ACC112 (cell line): ENCODE data around the gene LRCOL1.
"Not testable (repeated sequence)": the region's sequence is repeated elsewhere in the genome, so short reads cannot be mapped to it uniquely, and the experiment has no call there.

Source experiments
- H2AFZ ChIP-seq: fragments of 200-600 bp; sonication (generic); one replicate; pipeline ENCODE4 v1.6.0; 2017; ENCODE audit warnings: antibody characterized with exemption, low read length; ENCODE audit not compliant: unreplicated experiment
- H3K27ac ChIP-seq: fragments of 200-600 bp; sonication (generic); 2 replicates; pipeline ENCODE4 v1.5.1; 2014; ENCODE audit warnings: low read depth, mild to moderate bottlenecking, antibody characterized with exemption, low read length, moderate library complexity
- H3K27me3 ChIP-seq: fragments of 200-600 bp; sonication (generic); 2 replicates; pipeline ENCODE4 v1.6.1; 2014; ENCODE audit warnings: mild to moderate bottlenecking, antibody characterized with exemption, low read length, moderate library complexity, mixed read lengths; ENCODE audit not compliant: insufficient read depth
- H3K36me3 ChIP-seq: fragments of 200-600 bp; sonication (generic); 2 replicates; pipeline ENCODE4 v1.6.1; 2016; ENCODE audit warnings: mild to moderate bottlenecking, antibody characterized with exemption, low read length, moderate library complexity, mixed read lengths; ENCODE audit not compliant: insufficient read depth
- H3K4me1 ChIP-seq: fragments of 200-600 bp; sonication (generic); one replicate; pipeline ENCODE4 v1.6.1; 2016; ENCODE audit warnings: low read length, mixed read lengths; ENCODE audit not compliant: insufficient read depth, unreplicated experiment, control insufficient read depth
- H3K4me3 ChIP-seq: fragments of 200-600 bp; sonication (generic); 2 replicates; pipeline ENCODE4 v1.5.1; 2014; ENCODE audit warnings: mild to moderate bottlenecking, low read depth, low read length
- H3K79me2 ChIP-seq: fragments of 200-600 bp; sonication (generic); one replicate; pipeline ENCODE4 v1.6.0; 2016; ENCODE audit warnings: low read length; ENCODE audit not compliant: control insufficient read depth, unreplicated experiment, insufficient read depth

LRCOL1 gene

DNA sequence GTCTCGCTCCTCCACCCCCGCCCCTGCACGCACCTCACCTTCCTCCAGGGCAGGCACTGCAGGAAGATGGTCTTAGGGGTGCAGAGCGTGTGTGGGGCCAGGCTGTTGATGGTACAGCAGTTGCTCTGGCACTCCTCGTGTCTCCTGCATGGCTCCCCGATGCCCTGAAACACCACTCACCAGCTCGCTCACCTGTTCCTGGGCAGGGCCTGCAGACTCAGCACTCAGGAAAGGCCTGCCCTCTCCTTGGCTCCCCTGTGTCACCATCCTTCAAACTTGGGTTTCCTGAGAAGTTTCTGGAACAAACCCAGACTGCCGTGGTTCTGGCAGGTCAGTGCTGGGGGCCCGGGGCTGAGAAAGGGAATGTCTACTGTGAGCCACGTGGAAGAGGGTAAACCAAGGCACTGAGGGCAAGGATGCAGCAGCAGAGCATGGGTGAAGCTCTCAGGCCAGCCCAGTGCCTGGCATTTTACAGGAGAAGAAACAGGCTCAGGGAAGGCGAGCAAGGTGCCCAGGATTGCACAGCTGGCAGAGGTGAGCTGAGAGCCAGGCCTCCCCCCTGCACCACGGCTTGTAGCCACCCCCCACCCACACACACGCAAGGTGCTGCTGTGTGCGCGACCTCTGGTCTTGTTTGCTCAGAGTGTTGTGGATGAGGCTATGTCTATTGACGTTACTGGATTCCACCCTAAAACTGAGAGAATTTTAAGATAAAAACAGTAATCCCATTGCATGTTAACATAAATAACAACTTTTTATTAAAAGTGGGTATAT is 5.5 kb downstream of the LRCOL1 start:
- no peak overlapping the region for H2AFZ ChIP-seq
- H3K36me3 ChIP-seq = no peaks in the 10 kb centered on the region
- no peaks in the 10 kb centered on the region for H3K79me2 ChIP-seq
- no peak overlapping the region for H3K4me3 ChIP-seq
- peaks cover 8% of the 10 kb centered on the region for H3K4me1 ChIP-seq
- peaks cover 39% of the 10 kb centered on the region for H3K27me3 ChIP-seq
- H3K27ac ChIP-seq = no peak overlapping the region

GRCh38 chr12:132604151-132604618 is 6.2 kb downstream of the LRCOL1 start:
- no peak overlapping the region for H3K4me3 ChIP-seq
- H3K79me2 ChIP-seq = no peaks in the 10 kb centered on the region
- no peak overlapping the region for H3K27ac ChIP-seq
- peaks cover 8% of the 10 kb centered on the region for H3K4me1 ChIP-seq
- H3K27me3 ChIP-seq = peaks cover 35% of the 10 kb centered on the region
- no peaks in the 10 kb centered on the region for H3K36me3 ChIP-seq
- no peak overlapping the region for H2AFZ ChIP-seq

DNA sequence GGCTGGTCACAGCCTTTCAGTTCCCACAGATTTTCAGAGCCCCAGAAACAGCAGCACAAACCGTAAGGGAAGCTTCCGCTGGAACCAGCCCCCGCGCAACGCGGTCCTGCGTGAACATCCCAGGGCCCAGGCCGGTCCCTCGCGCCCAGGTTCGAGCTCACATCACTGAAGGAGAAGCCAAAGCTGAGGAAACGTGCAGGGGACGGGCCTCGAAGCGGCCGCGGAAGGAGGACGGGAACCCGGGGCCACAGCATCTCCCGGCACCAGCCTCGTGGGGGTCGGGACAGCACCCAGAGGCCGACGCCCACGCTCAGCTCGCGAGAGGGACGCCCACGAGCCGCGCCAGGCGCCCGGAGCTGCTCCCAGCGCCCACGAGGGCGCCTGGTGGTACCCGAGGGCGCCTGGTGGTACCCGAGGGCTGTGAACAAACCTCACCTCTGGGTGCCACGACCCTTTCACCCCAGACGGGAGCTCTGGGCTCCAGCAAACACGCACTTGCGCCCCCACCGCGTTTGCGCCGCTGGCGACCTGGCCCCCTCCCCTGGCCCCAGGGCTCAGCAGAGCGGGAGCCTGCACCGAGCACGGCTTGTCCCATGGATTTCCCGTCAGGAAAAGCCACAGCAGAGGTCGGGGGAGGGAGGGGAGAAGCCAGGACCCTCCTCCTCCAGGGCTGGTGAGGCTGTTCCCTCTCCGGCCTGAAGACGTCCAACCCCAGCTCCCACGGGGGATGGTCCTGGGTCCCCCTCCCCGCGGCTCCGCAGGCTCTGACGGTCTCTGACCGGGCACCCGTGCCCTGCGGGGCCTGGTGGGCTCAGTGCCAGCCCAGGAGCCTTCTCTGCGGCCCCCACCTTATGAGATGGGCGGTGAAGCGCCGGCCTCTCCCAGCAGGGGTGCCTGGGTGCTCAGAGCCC is 6.9 kb downstream of the LRCOL1 start:
- Histone ChIP-seq H3K27me3 (peaks cover 35% of the 10 kb centered on the region), H3K36me3 (no peaks in the 10 kb centered on the region), H2AFZ (no peak overlapping the region), H3K4me3 (no peak overlapping the region), H3K27ac (no peak overlapping the region), H3K4me1 (peaks cover 8% of the 10 kb centered on the region), H3K79me2 (no peaks in the 10 kb centered on the region)

GRCh38 chr12:132602572-132603239 is 7.7 kb downstream of the LRCOL1 start:
- Histone ChIP-seq H3K4me3 (no peak overlapping the region), H3K27me3 (peaks cover 35% of the 10 kb centered on the region), H3K27ac (no peak overlapping the region), H3K4me1 (peaks cover 8% of the 10 kb centered on the region), H3K79me2 (no peaks in the 10 kb centered on the region), H2AFZ (peak overlapping the region; percentile 1), H3K36me3 (no peaks in the 10 kb centered on the region)

DNA sequence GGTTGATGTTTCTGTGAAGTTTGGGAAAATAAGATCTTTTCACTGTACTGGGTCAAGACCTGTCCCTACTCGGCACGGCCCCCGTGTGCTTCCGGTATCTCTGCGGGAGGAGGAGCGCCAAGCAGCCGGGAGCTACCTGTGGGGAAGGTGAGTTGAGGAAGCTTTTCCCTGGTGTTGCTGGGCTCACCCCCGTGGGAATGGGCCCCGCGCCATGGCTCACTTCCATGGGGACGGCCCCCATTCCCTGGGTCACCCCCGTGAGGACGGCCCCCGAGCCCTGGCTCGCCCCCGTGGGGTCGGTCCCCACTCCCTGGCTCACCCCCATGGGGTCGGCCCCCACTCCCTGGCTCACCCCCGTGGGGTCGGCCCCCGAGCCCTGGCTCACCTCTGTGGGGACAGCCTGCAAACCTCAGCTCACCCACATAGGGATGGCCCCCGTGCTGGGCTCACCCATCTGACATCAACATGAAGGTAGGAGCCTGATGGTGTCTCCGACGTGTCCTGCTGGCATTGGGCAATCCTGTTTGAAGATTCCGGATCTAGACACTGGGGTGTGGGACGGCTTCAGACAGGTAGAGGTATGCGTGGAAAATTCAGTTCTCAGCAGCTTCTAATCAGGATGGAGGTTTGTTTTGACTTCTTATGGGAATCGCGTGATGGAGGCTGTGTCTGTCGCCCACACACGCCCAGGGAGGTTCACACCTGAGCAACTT is 9.1 kb downstream of the LRCOL1 start:
- peak overlapping the region; percentile 95 for H2AFZ ChIP-seq
- H3K4me3 ChIP-seq = peak overlapping the region; percentile 86
- H3K4me1 ChIP-seq = peaks cover 9% of the 10 kb centered on the region
- H3K27me3 ChIP-seq = peaks cover 35% of the 10 kb centered on the region
- no peaks in the 10 kb centered on the region for H3K36me3 ChIP-seq
- H3K79me2 ChIP-seq = no peaks in the 10 kb centered on the region
- H3K27ac ChIP-seq = no peak overlapping the region

- Histone ChIP-seq H3K36me3 (no peaks in the 10 kb centered on the region), H3K4me3 (peak overlapping the region; percentile 86), H3K4me1 (peaks cover 15% of the 10 kb centered on the region), H3K27me3 (peaks cover 35% of the 10 kb centered on the region), H2AFZ (peak overlapping the region; percentile 95), H3K27ac (no peak overlapping the region), H3K79me2 (no peaks in the 10 kb centered on the region)
Measured at GRCh38 chr12:132600048-132601032, 10.0 kb downstream of the LRCOL1 start.

- H3K27ac ChIP-seq, H2AFZ ChIP-seq, H3K36me3 ChIP-seq, H3K79me2 ChIP-seq, H3K4me3 ChIP-seq: not testable (repeated sequence)
- Histone ChIP-seq H3K4me1 (peaks cover 15% of the 10 kb centered on the region), H3K27me3 (peaks cover 29% of the 10 kb centered on the region)
Measured at GRCh38 chr12:132599502-132599901, 10.9 kb downstream of the LRCOL1 start.

DNA sequence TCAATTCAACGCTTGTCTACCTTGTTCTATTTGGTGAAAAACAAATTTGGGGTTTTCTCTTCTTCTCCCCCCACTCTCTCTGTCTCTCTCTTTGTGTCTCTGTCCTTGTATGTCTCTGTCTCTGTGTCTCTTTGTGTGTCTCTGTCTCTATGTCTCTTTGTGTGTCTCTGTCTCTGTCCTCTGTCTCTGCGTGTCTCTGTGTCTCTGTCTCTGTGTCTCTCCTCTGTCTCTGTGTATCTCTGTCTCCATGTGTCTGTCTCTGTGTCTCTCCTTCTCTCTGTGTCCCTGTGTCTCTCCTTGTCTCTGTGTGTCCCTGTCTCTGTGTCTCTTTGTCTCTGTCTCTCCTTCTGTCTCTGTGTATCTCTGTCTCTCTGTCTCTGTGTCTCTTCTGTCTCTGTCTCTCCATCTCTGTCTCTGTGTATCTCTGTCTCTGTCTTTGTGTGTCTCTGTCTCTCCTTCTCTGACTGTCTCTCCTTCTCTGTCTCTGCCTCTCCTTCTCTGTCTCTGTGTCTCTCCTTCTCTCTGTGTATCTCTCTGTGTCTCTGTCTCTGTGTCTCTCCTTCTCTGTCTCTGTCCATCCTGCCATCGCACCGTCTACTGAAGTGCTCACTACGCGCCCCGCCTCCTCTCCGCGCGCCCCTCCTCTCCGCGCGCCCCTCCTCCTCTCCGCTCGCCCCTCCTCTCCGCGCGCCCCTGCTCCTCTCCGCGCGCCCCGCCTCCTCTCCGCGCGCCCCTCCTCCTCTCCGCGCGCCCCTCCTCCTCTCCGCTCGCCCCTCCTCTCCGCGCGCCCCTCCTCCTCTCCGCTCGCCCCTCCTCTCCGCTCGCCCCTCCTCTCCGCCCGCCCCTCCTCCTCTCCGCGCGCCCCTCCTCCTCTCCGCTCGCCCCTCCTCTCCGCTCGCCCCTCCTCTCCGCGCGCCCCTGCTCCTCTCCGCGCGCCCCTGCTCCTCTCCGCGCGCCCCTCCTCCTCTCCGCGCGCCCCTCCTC is 12.8 kb downstream of the LRCOL1 start:
- no peak overlapping the region for H3K27ac ChIP-seq
- H3K79me2 ChIP-seq = no peaks in the 10 kb centered on the region
- peaks cover 15% of the 10 kb centered on the region for H3K4me1 ChIP-seq
- peaks cover 10% of the 10 kb centered on the region for H3K27me3 ChIP-seq
- H3K36me3 ChIP-seq = no peaks in the 10 kb centered on the region
- peak overlapping the region; percentile 70 for H3K4me3 ChIP-seq
- H2AFZ ChIP-seq = peak overlapping the region; percentile 73
